NCI-H82 (cell line): ENCODE results near the gene KRTAP1-1.
"Not testable (repeated sequence)": the region's sequence is repeated elsewhere in the genome, so short reads cannot be mapped to it uniquely, and the experiment has no call there.

Experiments
- DNase-seq: peaks from one replicate; lab custom pipeline; 2025; lab: John Stamatoyannopoulos, UW

Gene KRTAP1-1

GRCh38 chr17:41040783-41041571 lies at the start of gene KRTAP1-1:
Gene KRTAP1-1, minus strand, starts transcription at chr17:41041450. Its CDS starts 53 bp downstream, at chr17:41041397.
- DNase-seq, result not testable (repeated sequence)

- DNase-seq, result not testable (repeated sequence)
These were observed 47.6 kb upstream of the KRTAP1-1 start for GRCh38 chr17:41088760-41089352.

GRCh38 chr17:41084100-41084856 lies 43.0 kb upstream of the KRTAP1-1 start, which contains the start of gene KRTAP4-7:
Gene KRTAP4-7, plus strand, starts transcription at chr17:41084150. Its CDS starts 57 bp downstream, at chr17:41084207.
- not testable (repeated sequence) for DNase-seq

- DNase-seq, result not testable (repeated sequence)
These were observed 42.2 kb upstream of the KRTAP1-1 start for GRCh38 chr17:41083427-41083826.

- no peak for DNase-seq
These were observed 41.4 kb upstream of the KRTAP1-1 start for GRCh38 chr17:41082626-41083025.

GRCh38 chr17:41076788-41077187 lies 35.5 kb upstream of the KRTAP1-1 start:
- no peak for DNase-seq

GRCh38 chr17:41073676-41074075 lies 32.4 kb upstream of the KRTAP1-1 start:
- DNase-seq, result no peak

- DNase-seq, result no peak
These were observed 30.5 kb upstream of the KRTAP1-1 start for GRCh38 chr17:41071606-41072360.

- DNase-seq, result no peak
These were observed 27.8 kb upstream of the KRTAP1-1 start for GRCh38 chr17:41069031-41069430.

- DNase-seq, result no peak
These were observed 26.0 kb upstream of the KRTAP1-1 start for GRCh38 chr17:41067281-41067680.

- DNase-seq, result no peak
These were observed 24.8 kb upstream of the KRTAP1-1 start, which contains the start of gene KRTAP2-4 for GRCh38 chr17:41065829-41066624. Gene KRTAP2-4, minus strand, starts transcription at chr17:41065879. Its CDS starts 34 bp downstream, at chr17:41065845.

GRCh38 chr17:41065016-41065689 lies 23.9 kb upstream of the KRTAP1-1 start:
- not testable (repeated sequence) for DNase-seq

GRCh38 chr17:41064301-41064700 lies 23.1 kb upstream of the KRTAP1-1 start:
- DNase-seq, result no peak

- no peak for DNase-seq
These were observed 22.2 kb upstream of the KRTAP1-1 start for GRCh38 chr17:41063449-41063848.

GRCh38 chr17:41061964-41062363 lies 20.7 kb upstream of the KRTAP1-1 start:
- DNase-seq, result no peak

- DNase-seq, result no peak
These were observed 18.9 kb upstream of the KRTAP1-1 start, which contains the start of gene KRTAP2-3 for GRCh38 chr17:41060052-41060604. Gene KRTAP2-3, minus strand, starts transcription at chr17:41060114. Its CDS starts 64 bp downstream, at chr17:41060050.

- DNase-seq, result not testable (repeated sequence)
These were observed 18.2 kb upstream of the KRTAP1-1 start for GRCh38 chr17:41059276-41060051.

GRCh38 chr17:41058741-41059140 lies 17.5 kb upstream of the KRTAP1-1 start:
- DNase-seq, result no peak

GRCh38 chr17:41057547-41057946 lies 16.3 kb upstream of the KRTAP1-1 start:
- DNase-seq, result no peak
